Naive thymus-derived CD4-positive, alpha-beta T cell (primary cell): ENCODE data around the gene CIITA. TPM values are rescaled to one million over a fixed set of nuclear protein-coding genes. Genes with fewer than 3 reads are reported as not detected.

Source experiments
- ATAC-seq: fragments of 150-1000 bp; cut with Tn5 transposase; 2 replicates; pipeline ENCODE4 v1.10.0; 2021; ENCODE audit warnings: mild to moderate bottlenecking, moderate library complexity
- CTCF ChIA-PET: fragments of 350-600 bp; sonication (Branson Sonifier 250); formaldehyde crosslinking; loops from one replicate; lab custom pipeline; 2021; ENCODE audit warnings: antibody characterized with exemption; lab: Charles Lee
- POLR2A ChIA-PET: fragments of 350-600 bp; sonication (Branson Sonifier 250); formaldehyde crosslinking; loops from one replicate; lab custom pipeline; 2021; ENCODE audit warnings: antibody characterized with exemption, inconsistent platforms; lab: Charles Lee
- DNase-seq, 9 donors: peaks; one replicate each; pipeline versions ENCODE4 v3.0.0 to v3.0.0-alpha.2; 2020 to 2022; ENCODE audit warnings: mixed read lengths in 1 of 9
- H3K27ac ChIP-seq: one replicate; pipeline ENCODE4 v1.7.0; 2013; ENCODE audit warnings: mild to moderate bottlenecking, low read depth, low read length, moderate library complexity
- H3K27me3 ChIP-seq, 2 donors: one replicate each; pipeline ENCODE4 v1.7.0; 2013; ENCODE audit warnings: low read length in 2 of 2, mild to moderate bottlenecking in 2 of 2, moderate library complexity in 2 of 2; ENCODE audit not compliant: control insufficient read depth in 2 of 2, insufficient read depth in 2 of 2
- H3K36me3 ChIP-seq, 3 experiments: 1 replicate in 2 of 3; 2 replicates in 1 of 3; pipeline ENCODE4 v1.7.0; 2013; ENCODE audit warnings: low read length in 3 of 3, mild to moderate bottlenecking in 3 of 3, moderate library complexity in 1 of 3; ENCODE audit not compliant: insufficient read depth in 3 of 3, control insufficient read depth in 2 of 3
- H3K4me1 ChIP-seq, 2 donors: one replicate each; pipeline ENCODE4 v1.7.0; 2013; ENCODE audit warnings: low read length in 2 of 2, mild to moderate bottlenecking in 2 of 2, moderate library complexity in 1 of 2; ENCODE audit not compliant: control insufficient read depth in 2 of 2, insufficient read depth in 2 of 2
- H3K4me3 ChIP-seq: 2 replicates; pipeline ENCODE4 v1.7.0; 2013; ENCODE audit warnings: mild to moderate bottlenecking, low read length
- H3K9me3 ChIP-seq, 3 experiments: 1 replicate in 2 of 3; 2 replicates in 1 of 3; pipeline ENCODE4 v1.7.0; 2013; ENCODE audit warnings: low read length in 3 of 3; ENCODE audit not compliant: control insufficient read depth in 2 of 3
- H3K27ac Mint-ChIP-seq, 9 donors: one replicate each; pipeline ENCODE4 v1.8.0; 2020 to 2022; ENCODE audit warnings: mixed read lengths in 9 of 9, mild to moderate bottlenecking in 8 of 9, moderate library complexity in 5 of 9, inconsistent platforms in 2 of 9
- H3K27me3 Mint-ChIP-seq, 5 donors: one replicate each; pipeline ENCODE4 v1.8.0; 2021 to 2022; ENCODE audit warnings: mixed read lengths in 5 of 5, mild to moderate bottlenecking in 1 of 5
- H3K36me3 Mint-ChIP-seq, 5 donors: one replicate each; pipeline ENCODE4 v1.8.0; 2020 to 2022; ENCODE audit warnings: mixed read lengths in 5 of 5, mild to moderate bottlenecking in 3 of 5, inconsistent platforms in 1 of 5
- H3K4me1 Mint-ChIP-seq, 7 donors: one replicate each; pipeline ENCODE4 v1.8.0; 2020 to 2022; ENCODE audit warnings: mixed read lengths in 7 of 7, mild to moderate bottlenecking in 3 of 7, inconsistent platforms in 1 of 7
- H3K4me3 Mint-ChIP-seq, 10 donors: one replicate each; pipeline ENCODE4 v1.8.0; 2020 to 2022; ENCODE audit warnings: mild to moderate bottlenecking in 10 of 10, mixed read lengths in 10 of 10, moderate library complexity in 6 of 10, inconsistent platforms in 2 of 10
- H3K9me3 Mint-ChIP-seq, 11 donors: one replicate each; pipeline ENCODE4 v1.8.0; 2020 to 2022; ENCODE audit warnings: mixed read lengths in 11 of 11, mild to moderate bottlenecking in 4 of 11, inconsistent platforms in 1 of 11, moderate library complexity in 1 of 11
- intact Hi-C, 2 donors: fragments of 100-400 bp; cut with micrococcal nuclease; formaldehyde crosslinking; loops; one replicate each; pipeline ENCODE4 v1.15.1; 2023
- polyA plus RNA-seq, 2 donors: library from polyadenylated mRNA; unstranded; fragments of 300-500 nt; fragmentation: Illumina TruSeq; gene quantifications; one replicate each; pipeline ENCODE4 v1.2.3, GENCODE V29; 2021
- total RNA-seq, 6 experiments: library from RNA in 5 of 6; stranded (reverse) in 5 of 6; gene quantifications; 1 replicate in 5 of 6; 2 replicates in 1 of 6; pipeline ENCODE4 v1.2.3 and lab custom pipeline; 2021 to 2026

The CIITA gene
- total and polyA plus RNA-seq, 7 experiments from 2014 or later = 0.12 to 72.1 (median 1.7) TPM

DNA sequence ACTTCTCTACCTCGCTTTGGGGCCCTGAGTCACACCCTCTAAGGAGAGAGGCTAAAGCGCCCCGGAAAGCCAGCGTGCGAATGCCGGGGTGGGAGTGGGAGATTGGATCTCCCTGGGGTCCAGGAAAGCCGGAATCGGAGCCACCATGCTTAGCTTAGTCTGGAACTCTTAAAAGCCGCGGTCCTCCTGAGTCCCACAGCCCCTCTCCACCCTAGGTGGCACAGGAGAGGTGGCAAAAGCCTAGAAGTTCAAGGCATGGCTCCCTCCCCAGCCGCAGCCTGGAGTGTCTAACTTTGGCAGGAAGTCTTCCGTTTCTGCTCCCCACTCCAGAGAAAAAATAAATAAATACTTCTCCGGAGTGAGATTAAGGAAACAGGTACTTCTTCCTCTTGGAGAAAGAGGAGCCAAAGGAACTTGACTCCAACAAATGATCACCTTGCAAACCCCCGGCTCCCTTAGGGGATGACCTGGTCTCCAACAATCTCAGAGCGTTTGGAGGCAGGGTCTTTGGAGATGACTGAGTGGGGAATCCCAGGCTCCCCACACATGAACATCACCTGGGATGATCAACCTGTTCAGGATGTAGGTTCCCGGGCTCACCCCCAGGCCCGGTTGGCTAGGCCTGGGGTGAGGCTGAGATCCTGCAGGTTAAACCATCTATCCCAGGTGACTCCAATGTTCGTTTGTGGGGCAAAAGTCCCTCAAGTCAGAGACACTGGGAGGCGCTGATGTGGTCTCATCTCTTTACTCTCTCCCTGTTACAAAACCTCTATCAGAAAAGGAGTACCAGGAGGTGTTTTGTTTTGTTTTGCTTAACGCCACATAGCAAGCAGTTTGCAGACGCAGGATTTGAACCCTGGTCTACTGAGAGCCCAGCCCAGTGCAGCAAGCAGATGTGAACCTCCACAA is 2.9 kb downstream of the CIITA start:
- Mint-ChIP-seq H3K9me3 (no peaks in the 10 kb centered on the region), H3K27me3 (peaks cover 50 to 60% (median 57%) of the 10 kb centered on the region in 5 donors), H3K4me1 (peaks cover 29 to 65% (median 41%) of the 10 kb centered on the region in 7 donors), H3K4me3 (peak overlapping the region; percentile 32 to 95 (median 84)), H3K36me3 (peaks cover 0 to 18% (median 0%) of the 10 kb centered on the region in 5 donors), H3K27ac (peak overlapping the region in 1 of 9 donors; percentile 18)
- Histone ChIP-seq H3K36me3 (no peaks in the 10 kb centered on the region), H3K9me3 (no peaks in the 10 kb centered on the region), H3K4me3 (peak overlapping the region; percentile 47), H3K27me3 (peaks cover 0 to 4% of the 10 kb centered on the region in 2 donors), H3K4me1 (peaks cover 0 to 49% of the 10 kb centered on the region in 2 donors), H3K27ac (no peak overlapping the region)
- ChIA-PET CTCF (no interaction called here), POLR2A (no interaction called here)
- intact Hi-C loops = loop anchor here in 1 of 2 donors (2.0 kb wide), 1 partner anchor 63 kb away; the partner anchor contains the start of gene DEXI
- DNase-seq (no peak), ATAC-seq (no peak)

DNA sequence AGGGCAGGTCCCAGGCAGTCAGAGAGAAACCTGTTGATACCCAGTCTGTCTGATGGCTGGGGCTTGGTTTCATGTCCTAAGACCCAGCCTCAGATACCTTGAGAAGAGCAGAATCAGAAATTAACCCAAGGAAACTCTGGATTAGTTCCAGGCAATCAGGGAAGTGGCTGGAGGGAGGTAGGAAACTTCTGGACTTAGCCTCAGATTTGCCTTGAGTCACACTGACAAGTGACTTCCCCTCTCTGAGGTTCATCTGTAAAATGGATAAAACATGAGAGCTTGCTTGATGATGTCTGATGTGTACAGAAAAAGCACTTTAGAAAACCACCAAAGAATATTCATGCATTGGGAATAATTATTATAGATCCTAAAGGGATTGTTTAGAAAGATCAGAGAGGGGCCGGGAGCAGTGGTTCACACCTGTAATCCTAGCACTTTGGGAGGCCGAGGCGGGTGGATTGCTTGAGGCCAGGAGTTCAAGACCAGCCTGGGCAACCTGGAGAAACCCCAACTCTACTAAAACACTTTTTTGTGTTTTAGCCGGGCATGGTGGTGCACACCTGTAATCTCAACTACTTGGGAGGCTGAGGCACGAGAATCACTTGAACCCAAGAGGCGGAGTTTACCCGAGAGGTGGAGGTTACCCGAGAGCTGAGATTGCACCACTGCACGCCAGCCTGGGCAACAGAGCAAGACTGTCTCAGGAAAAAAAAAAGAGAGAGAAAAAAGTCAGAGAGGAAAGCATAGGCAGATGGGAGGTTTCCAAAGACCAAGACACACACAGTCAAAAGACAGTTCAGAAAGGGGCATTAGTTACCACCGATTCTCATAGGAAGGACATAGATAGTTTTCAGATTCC is 3.8 kb downstream of the CIITA start:
- intact Hi-C loops = no loop called here
- ChIA-PET CTCF (no interaction called here), POLR2A (no interaction called here)
- Mint-ChIP-seq H3K27me3 (peaks cover 45 to 55% (median 53%) of the 10 kb centered on the region in 5 donors), H3K4me3 (peak overlapping the region in 1 of 10 donors; percentile 68), H3K9me3 (no peaks in the 10 kb centered on the region), H3K36me3 (peaks cover 0 to 18% (median 0%) of the 10 kb centered on the region in 5 donors), H3K27ac (peak overlapping the region in 1 of 9 donors; percentile 14), H3K4me1 (peaks cover 29 to 61% (median 41%) of the 10 kb centered on the region in 7 donors)
- H3K4me1 ChIP-seq = peaks cover 0 to 40% of the 10 kb centered on the region in 2 donors
- no peaks in the 10 kb centered on the region for H3K9me3 ChIP-seq
- DNase-seq = no peak
- no peak for ATAC-seq
- H3K4me3 ChIP-seq = no peak overlapping the region
- no peak overlapping the region for H3K27ac ChIP-seq
- peaks cover 0 to 4% of the 10 kb centered on the region in 2 donors for H3K27me3 ChIP-seq
- H3K36me3 ChIP-seq = no peaks in the 10 kb centered on the region

DNA sequence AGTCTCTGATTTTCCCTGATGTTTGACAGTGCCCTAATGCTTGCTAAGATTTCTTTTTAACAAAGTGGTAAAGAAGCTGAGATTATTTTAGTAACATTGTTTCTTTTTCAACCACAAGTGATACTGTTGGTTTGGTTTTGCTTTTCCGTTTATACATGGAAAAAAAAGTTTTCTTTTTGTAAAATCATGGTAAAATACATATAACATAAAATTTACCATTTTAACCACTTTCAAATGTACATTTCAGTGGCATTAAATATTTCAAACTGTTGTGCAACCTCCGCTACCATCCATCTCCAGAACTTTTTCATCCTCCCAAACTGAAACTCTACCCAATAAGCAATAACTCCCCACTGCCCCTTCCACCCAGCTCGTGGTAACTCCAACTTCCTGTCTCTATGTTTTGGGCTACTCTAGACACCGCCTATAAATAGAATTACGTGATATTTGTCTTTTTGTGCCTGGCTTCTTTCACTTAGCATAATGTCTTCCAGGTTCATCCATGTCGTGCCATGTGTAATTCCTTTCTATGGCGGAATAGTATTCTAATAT is 4.6 kb downstream of the CIITA start:
- Mint-ChIP-seq H3K9me3 (no peaks in the 10 kb centered on the region), H3K27ac (peak overlapping the region in 1 of 9 donors; percentile 58), H3K36me3 (peaks cover 0 to 18% (median 0%) of the 10 kb centered on the region in 5 donors), H3K4me3 (peak overlapping the region in 2 of 10 donors; percentile 37 to 75), H3K4me1 (peaks cover 25 to 56% (median 38%) of the 10 kb centered on the region in 7 donors), H3K27me3 (peaks cover 38 to 48% (median 46%) of the 10 kb centered on the region in 5 donors)
- POLR2A ChIA-PET = no interaction called here
- peaks cover 0 to 33% of the 10 kb centered on the region in 2 donors for H3K4me1 ChIP-seq
- DNase-seq (no peak), ATAC-seq (no peak)
- no peak overlapping the region for H3K27ac ChIP-seq
- H3K4me3 ChIP-seq = no peak overlapping the region
- no peaks in the 10 kb centered on the region for H3K9me3 ChIP-seq
- peaks cover 0 to 4% of the 10 kb centered on the region in 2 donors for H3K27me3 ChIP-seq
- CTCF ChIA-PET = no interaction called here
- H3K36me3 ChIP-seq = no peaks in the 10 kb centered on the region
- intact Hi-C loops = no loop called here

DNA sequence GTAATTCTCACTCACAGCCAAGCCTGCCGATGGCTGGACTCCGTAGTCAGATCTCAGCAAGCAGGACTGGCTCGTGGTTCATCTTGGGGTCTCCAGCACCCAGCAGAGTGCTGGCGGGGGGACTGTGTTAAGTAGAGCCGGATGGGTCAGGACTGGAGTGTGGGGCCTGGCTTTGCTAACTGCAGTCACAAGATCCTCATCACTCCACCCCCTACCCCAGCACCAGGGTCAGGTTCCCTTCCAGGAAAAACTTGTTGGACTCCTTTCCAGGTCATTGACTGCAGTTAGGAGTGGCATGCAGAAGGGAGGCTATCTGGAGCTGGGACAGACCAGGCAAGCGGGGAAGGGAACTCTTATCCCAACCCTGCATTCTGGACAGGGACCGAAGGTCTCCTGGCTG is 6.0 kb downstream of the CIITA start:
- DNase-seq (no peak), ATAC-seq (no peak)
- ChIA-PET POLR2A (no interaction called here), CTCF (no interaction called here)
- peaks cover 35 to 43% (median 35%) of the 10 kb centered on the region in 5 donors for H3K27me3 Mint-ChIP-seq
- Histone ChIP-seq H3K27ac (no peak overlapping the region), H3K4me3 (no peak overlapping the region), H3K27me3 (peaks cover 0 to 1% of the 10 kb centered on the region in 2 donors), H3K4me1 (peaks cover 0 to 24% of the 10 kb centered on the region in 2 donors), H3K36me3 (no peaks in the 10 kb centered on the region), H3K9me3 (no peaks in the 10 kb centered on the region)
- intact Hi-C loops = no loop called here
- no peak overlapping the region for H3K4me3 Mint-ChIP-seq
- H3K9me3 Mint-ChIP-seq = no peaks in the 10 kb centered on the region
- H3K36me3 Mint-ChIP-seq = peaks cover 0 to 16% (median 0%) of the 10 kb centered on the region in 5 donors
- peaks cover 13 to 47% (median 24%) of the 10 kb centered on the region in 7 donors for H3K4me1 Mint-ChIP-seq
- no peak overlapping the region for H3K27ac Mint-ChIP-seq

DNA sequence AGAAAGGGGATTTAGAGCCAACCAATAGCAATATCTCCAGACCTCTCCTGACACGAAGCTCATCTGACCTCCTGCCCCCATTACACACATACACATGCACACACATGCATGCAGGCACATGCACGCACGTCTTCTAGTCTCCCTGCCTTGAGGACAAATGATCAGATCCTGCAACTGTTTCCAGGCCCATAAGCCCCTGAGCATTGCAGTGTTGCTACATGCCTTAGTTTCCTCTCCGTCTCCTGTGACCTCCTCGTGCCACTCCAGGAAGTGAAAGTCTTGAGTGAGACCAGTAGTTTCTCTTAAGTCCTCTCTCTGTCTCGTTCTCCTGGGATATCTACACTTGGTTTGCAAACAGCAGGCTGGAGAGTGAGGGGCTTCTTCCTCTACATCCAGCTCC is 8.2 kb downstream of the CIITA start:
- Mint-ChIP-seq H3K36me3 (peaks cover 0 to 13% (median 0%) of the 10 kb centered on the region in 5 donors), H3K9me3 (no peaks in the 10 kb centered on the region), H3K27ac (no peak overlapping the region), H3K27me3 (peaks cover 27 to 46% (median 38%) of the 10 kb centered on the region in 5 donors), H3K4me1 (peaks cover 4 to 34% (median 10%) of the 10 kb centered on the region in 7 donors), H3K4me3 (no peak overlapping the region)
- no peaks in the 10 kb centered on the region for H3K27me3 ChIP-seq
- CTCF ChIA-PET = no interaction called here
- POLR2A ChIA-PET = no interaction called here
- DNase-seq = no peak
- H3K9me3 ChIP-seq = no peaks in the 10 kb centered on the region
- H3K36me3 ChIP-seq = no peaks in the 10 kb centered on the region
- H3K27ac ChIP-seq = no peak overlapping the region
- intact Hi-C loops = no loop called here
- no peak overlapping the region for H3K4me3 ChIP-seq
- H3K4me1 ChIP-seq = peaks cover 0 to 5% of the 10 kb centered on the region in 2 donors
- peak; percentile 27 for ATAC-seq

DNA sequence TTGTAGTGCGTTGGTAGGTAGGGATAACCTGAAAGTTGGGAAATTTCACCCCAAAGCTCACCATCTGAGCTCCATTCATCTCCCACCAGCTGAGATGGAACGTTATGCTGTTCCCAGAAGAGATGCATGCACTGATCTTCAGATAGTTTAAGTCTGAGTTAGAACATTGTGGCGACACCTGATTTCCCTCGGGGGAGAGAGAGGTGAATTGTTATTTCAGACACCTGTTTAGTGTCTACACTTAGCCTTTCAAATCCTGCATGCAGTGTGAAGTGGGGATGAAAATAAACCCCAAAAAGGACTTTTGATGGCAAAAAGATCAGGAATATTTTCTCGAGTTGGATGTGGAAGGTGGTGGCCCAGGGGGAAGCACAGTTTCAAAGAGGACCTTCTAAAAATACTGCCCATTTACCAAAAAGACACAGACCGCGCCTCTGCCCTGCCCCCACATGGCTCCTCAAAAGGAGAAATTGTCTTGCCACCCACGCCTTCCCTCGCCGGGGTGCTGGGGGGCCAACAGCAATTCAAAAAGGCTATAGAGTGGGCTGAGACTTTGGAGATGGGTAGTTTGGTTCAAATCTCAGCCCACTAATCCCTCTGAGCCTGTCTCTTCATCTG is 11.4 kb downstream of the CIITA start:
- Histone ChIP-seq H3K4me1 (no peaks in the 10 kb centered on the region), H3K27me3 (no peaks in the 10 kb centered on the region), H3K27ac (no peak overlapping the region), H3K9me3 (no peaks in the 10 kb centered on the region), H3K4me3 (no peak overlapping the region), H3K36me3 (no peaks in the 10 kb centered on the region)
- peaks cover 0 to 12% (median 0%) of the 10 kb centered on the region in 5 donors for H3K36me3 Mint-ChIP-seq
- CTCF ChIA-PET = no interaction called here
- H3K27ac Mint-ChIP-seq = no peak overlapping the region
- DNase-seq (no peak), ATAC-seq (no peak)
- POLR2A ChIA-PET = no interaction called here
- no peaks in the 10 kb centered on the region for H3K9me3 Mint-ChIP-seq
- H3K4me3 Mint-ChIP-seq = no peak overlapping the region
- peaks cover 18 to 47% (median 34%) of the 10 kb centered on the region in 5 donors for H3K27me3 Mint-ChIP-seq
- intact Hi-C loops = no loop called here
- peaks cover 0 to 21% (median 0%) of the 10 kb centered on the region in 7 donors for H3K4me1 Mint-ChIP-seq
